ENCODE data around the gene PMM2.
"Not testable (repeated sequence)": the region's sequence is repeated elsewhere in the genome, so short reads cannot be mapped to it uniquely, and the experiment has no call there.

Gene PMM2

GRCh38 chr16:8868416-8869211 is 71.0 kb downstream of the PMM2 start, which contains the start of gene CARHSP1:
TSS of gene CARHSP1 (minus strand) at chr16:8869006. CDS start at chr16:8859328, 9,678 bp downstream.
- FAIRE-seq = no peak

- no peak for FAIRE-seq
Observed at GRCh38 chr16:8869212-8869987, 71.8 kb downstream of the PMM2 start.

GRCh38 chr16:8869988-8870241 is 72.3 kb downstream of the PMM2 start:
- not testable (repeated sequence) for FAIRE-seq

GRCh38 chr16:8872071-8872470 is 74.4 kb downstream of the PMM2 start:
- FAIRE-seq = no peak

- no peak for FAIRE-seq
Observed at GRCh38 chr16:8872967-8873865, 75.6 kb downstream of the PMM2 start.

- FAIRE-seq = not testable (repeated sequence)
Observed at GRCh38 chr16:8873866-8874195, 76.2 kb downstream of the PMM2 start.

GRCh38 chr16:8874388-8874787 is 76.7 kb downstream of the PMM2 start:
- FAIRE-seq = no peak

GRCh38 chr16:8875317-8875716 is 77.7 kb downstream of the PMM2 start:
- FAIRE-seq = not testable (repeated sequence)

GRCh38 chr16:8877894-8878522 is 80.4 kb downstream of the PMM2 start:
- no peak for FAIRE-seq

GRCh38 chr16:8878523-8878911 is 80.9 kb downstream of the PMM2 start:
- FAIRE-seq = no peak

GRCh38 chr16:8880839-8881510 is 83.3 kb downstream of the PMM2 start:
- no peak for FAIRE-seq

GRCh38 chr16:8882041-8882617 is 84.5 kb downstream of the PMM2 start, which contains the start of gene LITAFD:
TSS of gene LITAFD (plus strand) at chr16:8882351. CDS start at chr16:8884356, 2,005 bp downstream.
- FAIRE-seq = no peak

GRCh38 chr16:8882725-8883377 is 85.2 kb downstream of the PMM2 start:
- no peak for FAIRE-seq

- FAIRE-seq = no peak
Observed at GRCh38 chr16:8885674-8886592, 88.3 kb downstream of the PMM2 start.

GRCh38 chr16:8886593-8887430 is 89.2 kb downstream of the PMM2 start:
- FAIRE-seq = no peak

- no peak for FAIRE-seq
Observed at GRCh38 chr16:8887431-8887765, 89.8 kb downstream of the PMM2 start.

GRCh38 chr16:8887952-8888560 is 90.4 kb downstream of the PMM2 start:
- no peak for FAIRE-seq

- FAIRE-seq = no peak
Observed at GRCh38 chr16:8888951-8889892, 91.6 kb downstream of the PMM2 start.
